Measurements from ENCODE around the gene ITPRIPL1. TPM values are rescaled to one million over a fixed set of nuclear protein-coding genes. Genes with fewer than 3 reads are reported as not detected.
A peak's percentile ranks its signal among the peaks of the same experiment; 100 is the strongest.

Gene ITPRIPL1
- total RNA-seq, 1 donor from 2014 or later = 4.3 TPM

GRCh38 chr2:96315400-96316071 lies 9.6 kb upstream of the ITPRIPL1 start:
- H2AFZ ChIP-seq (replicated peaks) = peak overlapping the region; percentile 67
- no peak overlapping the region for H3K4me2 ChIP-seq
- no peak overlapping the region for H3K27ac ChIP-seq
- no peak overlapping the region for H3K4me3 ChIP-seq
- peaks cover 30% of the 10 kb centered on the region for H3K4me1 Mint-ChIP-seq
- H3K9me3 ChIP-seq (ENCODE audit: low read depth) = no peaks in the 10 kb centered on the region
- DNase-seq (ENCODE audit: low spot score) = no peak
- peaks cover 22% of the 10 kb centered on the region for H3K27me3 ChIP-seq
- no peaks in the 10 kb centered on the region for H3K9me3 Mint-ChIP-seq
- H3K79me2 ChIP-seq (ENCODE audit: low read depth) = no peaks in the 10 kb centered on the region
- H3K4me3 Mint-ChIP-seq = peak overlapping the region; percentile 38
- no peaks in the 10 kb centered on the region for H3K36me3 ChIP-seq
- peaks cover 13% of the 10 kb centered on the region for H3K27me3 Mint-ChIP-seq (ENCODE audit: insufficient read depth, low read depth)
- peaks cover under 1% of the 10 kb centered on the region for H3F3A ChIP-seq (ENCODE audit: low read depth)
- H3K9ac ChIP-seq = no peak overlapping the region
- H3K4me1 ChIP-seq = peaks cover 8% of the 10 kb centered on the region
- H3K36me3 Mint-ChIP-seq = peaks cover 3% of the 10 kb centered on the region
- no peaks in the 10 kb centered on the region for H4K20me1 ChIP-seq (ENCODE audit: low read depth)
- TF ChIP-seq, protein P1, sequence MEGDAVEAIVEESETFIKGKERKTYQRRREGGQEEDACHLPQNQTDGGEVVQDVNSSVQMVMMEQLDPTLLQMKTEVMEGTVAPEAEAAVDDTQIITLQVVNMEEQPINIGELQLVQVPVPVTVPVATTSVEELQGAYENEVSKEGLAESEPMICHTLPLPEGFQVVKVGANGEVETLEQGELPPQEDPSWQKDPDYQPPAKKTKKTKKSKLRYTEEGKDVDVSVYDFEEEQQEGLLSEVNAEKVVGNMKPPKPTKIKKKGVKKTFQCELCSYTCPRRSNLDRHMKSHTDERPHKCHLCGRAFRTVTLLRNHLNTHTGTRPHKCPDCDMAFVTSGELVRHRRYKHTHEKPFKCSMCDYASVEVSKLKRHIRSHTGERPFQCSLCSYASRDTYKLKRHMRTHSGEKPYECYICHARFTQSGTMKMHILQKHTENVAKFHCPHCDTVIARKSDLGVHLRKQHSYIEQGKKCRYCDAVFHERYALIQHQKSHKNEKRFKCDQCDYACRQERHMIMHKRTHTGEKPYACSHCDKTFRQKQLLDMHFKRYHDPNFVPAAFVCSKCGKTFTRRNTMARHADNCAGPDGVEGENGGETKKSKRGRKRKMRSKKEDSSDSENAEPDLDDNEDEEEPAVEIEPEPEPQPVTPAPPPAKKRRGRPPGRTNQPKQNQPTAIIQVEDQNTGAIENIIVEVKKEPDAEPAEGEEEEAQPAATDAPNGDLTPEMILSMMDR (IDR thresholded peaks at IDR 0.05) = no peak
- TF ChIP-seq EZH2phosphoT487 (IDR thresholded peaks at IDR 0.05) (no peak), EZH2 (IDR thresholded peaks at IDR 0.05) (no peak)
- peak overlapping the region; percentile 98 for H3K27ac Mint-ChIP-seq

- H3K4me2 ChIP-seq = no peak overlapping the region
- H3K27ac ChIP-seq = no peak overlapping the region
- no peak overlapping the region for H2AFZ ChIP-seq (replicated peaks)
- DNase-seq (ENCODE audit: low spot score) = no peak
- no peaks in the 10 kb centered on the region for H4K20me1 ChIP-seq (ENCODE audit: low read depth)
- Mint-ChIP-seq H3K36me3 (peaks cover 3% of the 10 kb centered on the region), H3K4me3 (no peak overlapping the region), H3K27ac (no peak overlapping the region), H3K27me3 (ENCODE audit: insufficient read depth, low read depth) (peaks cover 22% of the 10 kb centered on the region), H3K9me3 (no peaks in the 10 kb centered on the region), H3K4me1 (peaks cover 36% of the 10 kb centered on the region)
- H3K4me3 ChIP-seq = no peak overlapping the region
- no peaks in the 10 kb centered on the region for H3K9me3 ChIP-seq (ENCODE audit: low read depth)
- H3K4me1 ChIP-seq = peaks cover 14% of the 10 kb centered on the region
- H3K27me3 ChIP-seq = peaks cover 36% of the 10 kb centered on the region
- no peaks in the 10 kb centered on the region for H3K36me3 ChIP-seq
- TF ChIP-seq EZH2 (IDR thresholded peaks at IDR 0.05) (no peak), EZH2phosphoT487 (IDR thresholded peaks at IDR 0.05) (no peak)
- TF ChIP-seq, protein P1 (IDR thresholded peaks at IDR 0.05) = no peak
- no peaks in the 10 kb centered on the region for H3K79me2 ChIP-seq (ENCODE audit: low read depth)
- no peak overlapping the region for H3K9ac ChIP-seq
- H3F3A ChIP-seq (ENCODE audit: low read depth) = peaks cover 15% of the 10 kb centered on the region
Measured at GRCh38 chr2:96316999-96317398, 8.1 kb upstream of the ITPRIPL1 start.

DNA sequence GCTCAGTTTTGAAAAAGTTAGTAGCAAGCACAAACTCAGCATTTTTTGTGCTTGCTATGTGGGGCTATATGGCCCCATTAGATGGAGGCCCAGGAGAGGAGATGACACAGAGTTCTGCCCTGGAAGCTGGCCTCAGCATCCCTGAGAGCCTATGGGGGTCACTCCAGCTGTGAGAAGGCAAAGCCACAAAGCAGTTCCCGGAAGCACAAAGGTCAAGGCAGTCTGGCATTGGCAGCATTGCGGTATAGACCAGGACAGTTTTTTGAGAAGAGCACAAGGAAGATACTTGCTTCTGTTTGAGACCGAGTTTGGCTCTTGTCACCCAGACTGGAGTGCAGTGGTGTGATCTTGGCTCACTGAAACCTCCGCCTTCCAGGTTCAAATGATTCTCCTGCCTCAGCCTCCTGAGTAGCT lies 7.5 kb upstream of the ITPRIPL1 start:
- Histone ChIP-seq H3F3A (ENCODE audit: low read depth) (peaks cover 18% of the 10 kb centered on the region), H4K20me1 (ENCODE audit: low read depth) (no peaks in the 10 kb centered on the region), H3K4me2 (no peak overlapping the region), H2AFZ (replicated peaks) (no peak overlapping the region), H3K9me3 (ENCODE audit: low read depth) (no peaks in the 10 kb centered on the region), H3K79me2 (ENCODE audit: low read depth) (no peaks in the 10 kb centered on the region), H3K9ac (no peak overlapping the region), H3K27me3 (peaks cover 42% of the 10 kb centered on the region), H3K36me3 (no peaks in the 10 kb centered on the region), H3K27ac (no peak overlapping the region), H3K4me1 (peaks cover 17% of the 10 kb centered on the region), H3K4me3 (no peak overlapping the region)
- H3K4me3 Mint-ChIP-seq = no peak overlapping the region
- peaks cover 3% of the 10 kb centered on the region for H3K36me3 Mint-ChIP-seq
- no peaks in the 10 kb centered on the region for H3K9me3 Mint-ChIP-seq
- DNase-seq (ENCODE audit: low spot score) = no peak
- no peak overlapping the region for H3K27ac Mint-ChIP-seq
- H3K27me3 Mint-ChIP-seq (ENCODE audit: insufficient read depth, low read depth) = peaks cover 23% of the 10 kb centered on the region
- no peak for TF ChIP-seq EZH2phosphoT487 (IDR thresholded peaks at IDR 0.05)
- TF ChIP-seq, protein P1 (IDR thresholded peaks at IDR 0.05) = no peak
- no peak for TF ChIP-seq EZH2 (IDR thresholded peaks at IDR 0.05)
- H3K4me1 Mint-ChIP-seq = peaks cover 37% of the 10 kb centered on the region
